Measurements from ENCODE around the gene ILF2.

DNA sequence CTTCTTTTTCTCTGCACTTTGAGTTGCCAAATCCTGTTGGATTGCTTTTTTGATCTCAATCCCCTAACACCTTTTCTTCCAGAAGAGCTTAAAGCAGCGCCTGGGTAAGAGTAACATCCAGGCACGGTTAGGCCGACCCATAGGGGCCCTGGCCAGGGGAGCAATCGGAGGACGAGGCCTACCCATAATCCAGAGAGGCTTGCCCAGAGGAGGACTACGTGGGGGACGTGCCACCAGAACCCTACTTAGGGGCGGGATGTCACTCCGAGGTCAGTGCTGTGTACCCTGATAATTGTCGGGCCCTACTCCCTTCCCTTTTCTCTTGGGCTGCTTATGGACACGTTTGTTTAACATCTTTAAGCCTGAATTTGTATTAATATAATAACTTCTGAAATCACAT, 28.6 kb downstream of the ILF2 start:
- TF ChIP-seq, protein P1, sequence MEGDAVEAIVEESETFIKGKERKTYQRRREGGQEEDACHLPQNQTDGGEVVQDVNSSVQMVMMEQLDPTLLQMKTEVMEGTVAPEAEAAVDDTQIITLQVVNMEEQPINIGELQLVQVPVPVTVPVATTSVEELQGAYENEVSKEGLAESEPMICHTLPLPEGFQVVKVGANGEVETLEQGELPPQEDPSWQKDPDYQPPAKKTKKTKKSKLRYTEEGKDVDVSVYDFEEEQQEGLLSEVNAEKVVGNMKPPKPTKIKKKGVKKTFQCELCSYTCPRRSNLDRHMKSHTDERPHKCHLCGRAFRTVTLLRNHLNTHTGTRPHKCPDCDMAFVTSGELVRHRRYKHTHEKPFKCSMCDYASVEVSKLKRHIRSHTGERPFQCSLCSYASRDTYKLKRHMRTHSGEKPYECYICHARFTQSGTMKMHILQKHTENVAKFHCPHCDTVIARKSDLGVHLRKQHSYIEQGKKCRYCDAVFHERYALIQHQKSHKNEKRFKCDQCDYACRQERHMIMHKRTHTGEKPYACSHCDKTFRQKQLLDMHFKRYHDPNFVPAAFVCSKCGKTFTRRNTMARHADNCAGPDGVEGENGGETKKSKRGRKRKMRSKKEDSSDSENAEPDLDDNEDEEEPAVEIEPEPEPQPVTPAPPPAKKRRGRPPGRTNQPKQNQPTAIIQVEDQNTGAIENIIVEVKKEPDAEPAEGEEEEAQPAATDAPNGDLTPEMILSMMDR (IDR thresholded peaks at IDR 0.05), result no peak
- TF ChIP-seq POLR2A (IDR thresholded peaks at IDR 0.05), result no peak

Measured in breast epithelium (tissue), 3 donors.